GM21737 (cell line): ENCODE measurements around the gene BPIFB3.

Experiments
- ATAC-seq: cut with Tn5 transposase; IDR thresholded peaks from one replicate; pipeline ENCODE4 v1.9.1; 2021; ENCODE audit warnings: mild to moderate bottlenecking, moderate library complexity; ENCODE audit not compliant: unreplicated experiment

BPIFB3 gene

GRCh38 chr20:33015700-33016580, 37.8 kb upstream of the BPIFB3 start:
- no peak for ATAC-seq

GRCh38 chr20:33016581-33017109, 37.1 kb upstream of the BPIFB3 start:
- ATAC-seq, result no peak

- ATAC-seq, result no peak
These were observed 36.2 kb upstream of the BPIFB3 start for GRCh38 chr20:33017542-33017941.

GRCh38 chr20:33018169-33018931, 35.4 kb upstream of the BPIFB3 start:
- no peak for ATAC-seq

- no peak for ATAC-seq
These were observed 34.0 kb upstream of the BPIFB3 start for GRCh38 chr20:33019465-33020277.

- ATAC-seq, result no peak
These were observed 33.2 kb upstream of the BPIFB3 start for GRCh38 chr20:33020278-33021161.

GRCh38 chr20:33021879-33022278, 31.8 kb upstream of the BPIFB3 start:
- ATAC-seq, result no peak

- ATAC-seq, result no peak
These were observed 31.4 kb upstream of the BPIFB3 start for GRCh38 chr20:33022289-33022688.

- no peak for ATAC-seq
These were observed 30.8 kb upstream of the BPIFB3 start for GRCh38 chr20:33022694-33023438.

GRCh38 chr20:33023439-33024242, 30.1 kb upstream of the BPIFB3 start:
- no peak for ATAC-seq

GRCh38 chr20:33024243-33024560, 29.5 kb upstream of the BPIFB3 start:
- ATAC-seq, result no peak

- ATAC-seq, result no peak
These were observed 28.9 kb upstream of the BPIFB3 start for GRCh38 chr20:33024609-33025317.

GRCh38 chr20:33025318-33025876, 28.3 kb upstream of the BPIFB3 start:
- ATAC-seq, result no peak

- ATAC-seq, result no peak
These were observed 27.5 kb upstream of the BPIFB3 start for GRCh38 chr20:33026072-33026778.

- no peak for ATAC-seq
These were observed 26.6 kb upstream of the BPIFB3 start for GRCh38 chr20:33026779-33027759.
